Measurements from ENCODE around the gene KRTAP22-1. TPM values are rescaled to one million over a fixed set of nuclear protein-coding genes. Genes with fewer than 3 reads are reported as not detected.
A peak's percentile ranks its signal among the peaks of the same experiment; 100 is the strongest.

Gene KRTAP22-1
- not detected in 2 replicates for total RNA-seq

GRCh38 chr21:30600787-30601186, at the start of gene KRTAP22-1:
KRTAP22-1 (plus strand) TSS chr21:30601087.
- DNase-seq (ENCODE audit: low read depth), result no peak
- no peaks in the 10 kb centered on the region for H3K36me3 ChIP-seq (ENCODE audit: control insufficient read depth, insufficient read depth, low read length)
- FAIRE-seq, result no peak
- H3K4me3 ChIP-seq (ENCODE audit: low read depth, low read length), result no peak within 1 kb of the TSS
- TF ChIP-seq CTCF (IDR thresholded peaks at IDR 0.05; ENCODE audit: insufficient read depth, low read length, severe bottlenecking), result no peak
- no peaks in the 10 kb centered on the region for H3K27me3 ChIP-seq (ENCODE audit: control insufficient read depth, insufficient read depth, low read length)

GRCh38 chr21:30552782-30553181, 48.1 kb upstream of the KRTAP22-1 start:
- DNase-seq (ENCODE audit: low read depth) (no peak), FAIRE-seq (peak; percentile 18)
- Histone ChIP-seq H3K4me3 (ENCODE audit: low read depth, low read length) (no peak overlapping the region), H3K36me3 (ENCODE audit: control insufficient read depth, insufficient read depth, low read length) (no peaks in the 10 kb centered on the region), H3K27me3 (ENCODE audit: control insufficient read depth, insufficient read depth, low read length) (no peaks in the 10 kb centered on the region)
- TF ChIP-seq CTCF (IDR thresholded peaks at IDR 0.05; ENCODE audit: insufficient read depth, low read length, severe bottlenecking), result no peak

GRCh38 chr21:30555095-30555494, 45.8 kb upstream of the KRTAP22-1 start:
- H3K27me3 ChIP-seq (ENCODE audit: control insufficient read depth, insufficient read depth, low read length), result no peaks in the 10 kb centered on the region
- no peak overlapping the region for H3K4me3 ChIP-seq (ENCODE audit: low read depth, low read length)
- FAIRE-seq, result no peak
- DNase-seq (ENCODE audit: low read depth), result no peak
- TF ChIP-seq CTCF (IDR thresholded peaks at IDR 0.05; ENCODE audit: insufficient read depth, low read length, severe bottlenecking), result no peak
- no peaks in the 10 kb centered on the region for H3K36me3 ChIP-seq (ENCODE audit: control insufficient read depth, insufficient read depth, low read length)

GRCh38 chr21:30561264-30561895, 39.5 kb upstream of the KRTAP22-1 start, which contains the start of gene KRTAP19-7:
KRTAP19-7 (minus strand) TSS chr21:30561314; CDS start chr21:30561289, 25 bp downstream.
- no peaks in the 10 kb centered on the region for H3K27me3 ChIP-seq (ENCODE audit: control insufficient read depth, insufficient read depth, low read length)
- no peak for TF ChIP-seq CTCF (IDR thresholded peaks at IDR 0.05; ENCODE audit: insufficient read depth, low read length, severe bottlenecking)
- FAIRE-seq, result no peak
- H3K36me3 ChIP-seq (ENCODE audit: control insufficient read depth, insufficient read depth, low read length), result no peaks in the 10 kb centered on the region
- no peak within 1 kb of the TSS for H3K4me3 ChIP-seq (ENCODE audit: low read depth, low read length)
- no peak for DNase-seq (ENCODE audit: low read depth)

- FAIRE-seq, result no peak
- Histone ChIP-seq H3K27me3 (ENCODE audit: control insufficient read depth, insufficient read depth, low read length) (no peaks in the 10 kb centered on the region), H3K36me3 (ENCODE audit: control insufficient read depth, insufficient read depth, low read length) (no peaks in the 10 kb centered on the region), H3K4me3 (ENCODE audit: low read depth, low read length) (no peak overlapping the region)
- no peak for DNase-seq (ENCODE audit: low read depth)
- TF ChIP-seq CTCF (IDR thresholded peaks at IDR 0.05; ENCODE audit: insufficient read depth, low read length, severe bottlenecking), result no peak
Observed at GRCh38 chr21:30561957-30562356, 38.9 kb upstream of the KRTAP22-1 start.

- no peak for TF ChIP-seq CTCF (IDR thresholded peaks at IDR 0.05; ENCODE audit: insufficient read depth, low read length, severe bottlenecking)
- Histone ChIP-seq H3K36me3 (ENCODE audit: control insufficient read depth, insufficient read depth, low read length) (no peaks in the 10 kb centered on the region), H3K27me3 (ENCODE audit: control insufficient read depth, insufficient read depth, low read length) (no peaks in the 10 kb centered on the region), H3K4me3 (ENCODE audit: low read depth, low read length) (no peak overlapping the region)
- DNase-seq (ENCODE audit: low read depth) (no peak), FAIRE-seq (no peak)
Observed at GRCh38 chr21:30563072-30563471, 37.8 kb upstream of the KRTAP22-1 start.
